Rectal smooth muscle tissue (tissue), 1 donor: Measurements from ENCODE around the gene MKKS.

Source experiments
- H3K27ac ChIP-seq: one replicate; pipeline ENCODE4 v1.7.0; 2013; ENCODE audit warnings: low read depth, low read length, inconsistent platforms
- H3K27me3 ChIP-seq: one replicate; pipeline ENCODE4 v1.7.0; 2013; ENCODE audit warnings: low read length; ENCODE audit not compliant: control insufficient read depth, insufficient read depth
- H3K36me3 ChIP-seq: one replicate; pipeline ENCODE4 v1.7.0; 2013; ENCODE audit warnings: low read length; ENCODE audit not compliant: control insufficient read depth, insufficient read depth
- H3K4me1 ChIP-seq: one replicate; pipeline ENCODE4 v1.7.0; 2013; ENCODE audit warnings: low read length; ENCODE audit not compliant: control insufficient read depth, insufficient read depth
- H3K4me3 ChIP-seq: one replicate; pipeline ENCODE4 v1.7.0; 2013; ENCODE audit warnings: low read length
- H3K9ac ChIP-seq: one replicate; pipeline ENCODE4 v1.7.0; 2013; ENCODE audit warnings: low read length

Gene MKKS

GRCh38 chr20:10352934-10353824 is 80.8 kb downstream of the MKKS start:
- Histone ChIP-seq H3K27ac (no peak overlapping the region), H3K4me3 (no peak overlapping the region), H3K9ac (no peak overlapping the region), H3K36me3 (no peaks in the 10 kb centered on the region), H3K27me3 (no peaks in the 10 kb centered on the region), H3K4me1 (no peaks in the 10 kb centered on the region)
